ENCODE data around the gene SRRM4.
"Not testable (repeated sequence)": the region's sequence is repeated elsewhere in the genome, so short reads cannot be mapped to it uniquely, and the experiment has no call there.

Gene SRRM4

GRCh38 chr12:119020406-119021360 is 39.3 kb downstream of the SRRM4 start:
- H3K27ac Mint-ChIP-seq: no peak overlapping the region
- peaks cover 11% of the 10 kb centered on the region for H3K9me3 Mint-ChIP-seq
- DNase-seq: peak; percentile 75
- no peaks in the 10 kb centered on the region for H3K36me3 Mint-ChIP-seq (ENCODE audit: low read depth)
- peak; percentile 64 for TF ChIP-seq CTCF (IDR thresholded peaks at IDR 0.05)
- no peaks in the 10 kb centered on the region for H3K27me3 Mint-ChIP-seq (ENCODE audit: low read depth, poor library complexity)
- H3K4me1 Mint-ChIP-seq: peaks cover 43% of the 10 kb centered on the region
- H3K4me3 Mint-ChIP-seq: no peak overlapping the region

- Mint-ChIP-seq H3K36me3 (ENCODE audit: low read depth) (no peaks in the 10 kb centered on the region), H3K4me3 (no peak overlapping the region), H3K27me3 (ENCODE audit: low read depth, poor library complexity) (no peaks in the 10 kb centered on the region), H3K27ac (no peak overlapping the region), H3K4me1 (peaks cover 28% of the 10 kb centered on the region), H3K9me3 (peaks cover 11% of the 10 kb centered on the region)
- TF ChIP-seq CTCF (IDR thresholded peaks at IDR 0.05): no peak
- DNase-seq: no peak
Observed at GRCh38 chr12:119024356-119024755, 43.0 kb downstream of the SRRM4 start.

GRCh38 chr12:119025786-119026185 is 44.4 kb downstream of the SRRM4 start:
- Mint-ChIP-seq H3K27ac (no peak overlapping the region), H3K36me3 (ENCODE audit: low read depth) (no peaks in the 10 kb centered on the region), H3K4me1 (peaks cover 14% of the 10 kb centered on the region), H3K9me3 (peaks cover 10% of the 10 kb centered on the region), H3K4me3 (no peak overlapping the region), H3K27me3 (ENCODE audit: low read depth, poor library complexity) (no peaks in the 10 kb centered on the region)
- no peak for TF ChIP-seq CTCF (IDR thresholded peaks at IDR 0.05)
- DNase-seq: no peak

- not testable (repeated sequence) for H3K27me3 Mint-ChIP-seq (ENCODE audit: low read depth, poor library complexity); DNase-seq; H3K4me3 Mint-ChIP-seq; H3K36me3 Mint-ChIP-seq (ENCODE audit: low read depth); H3K9me3 Mint-ChIP-seq; H3K4me1 Mint-ChIP-seq; H3K27ac Mint-ChIP-seq
Observed at GRCh38 chr12:119033332-119033731, 52.0 kb downstream of the SRRM4 start.

GRCh38 chr12:119036878-119037825 is 55.8 kb downstream of the SRRM4 start:
- Mint-ChIP-seq H3K27me3 (ENCODE audit: low read depth, poor library complexity) (peaks cover 3% of the 10 kb centered on the region), H3K9me3 (no peaks in the 10 kb centered on the region), H3K4me3 (no peak overlapping the region), H3K4me1 (no peaks in the 10 kb centered on the region), H3K27ac (no peak overlapping the region), H3K36me3 (ENCODE audit: low read depth) (no peaks in the 10 kb centered on the region)
- TF ChIP-seq CTCF (IDR thresholded peaks at IDR 0.05): peak; percentile 58
- peak; percentile 64 for DNase-seq

- no peaks in the 10 kb centered on the region for H3K4me1 Mint-ChIP-seq
- DNase-seq: no peak
- no peak overlapping the region for H3K27ac Mint-ChIP-seq
- no peak overlapping the region for H3K4me3 Mint-ChIP-seq
- H3K9me3 Mint-ChIP-seq: peaks cover 4% of the 10 kb centered on the region
- H3K27me3 Mint-ChIP-seq (ENCODE audit: low read depth, poor library complexity): peaks cover 8% of the 10 kb centered on the region
- no peak for TF ChIP-seq CTCF (IDR thresholded peaks at IDR 0.05)
- no peaks in the 10 kb centered on the region for H3K36me3 Mint-ChIP-seq (ENCODE audit: low read depth)
Observed at GRCh38 chr12:119044094-119044493, 62.8 kb downstream of the SRRM4 start.
